Astrocyte (in vitro differentiated cells and primary cell): ENCODE measurements around the gene C12orf43. TPM values are rescaled to one million over a fixed set of nuclear protein-coding genes. Genes with fewer than 3 reads are reported as not detected.

Source experiments
- DNase-seq: peaks from one replicate; pipeline ENCODE4 v3.0.0-alpha.2; 2010; ENCODE audit warnings: low read depth
- FAIRE-seq: peaks from 2 replicates; lab custom pipeline; 2011; peaks lifted over from hg19 to GRCh38; lab: Jason Lieb, UNC
- H2AFZ ChIP-seq: 2 replicates; pipeline ENCODE4 v1.6.0; 2012; ENCODE audit warnings: low read depth, low read length, inconsistent platforms
- H3K27ac ChIP-seq: 2 replicates; pipeline ENCODE4 v1.5.1; 2011; ENCODE audit warnings: low read depth, low read length, inconsistent platforms
- H3K27me3 ChIP-seq: 2 replicates; pipeline ENCODE4 v1.6.0; 2011; ENCODE audit warnings: low read length, inconsistent platforms; ENCODE audit not compliant: insufficient read depth
- H3K36me3 ChIP-seq: 2 replicates; pipeline ENCODE4 v1.5.1; 2011; ENCODE audit warnings: low read length, inconsistent platforms; ENCODE audit not compliant: insufficient read depth
- H3K4me1 ChIP-seq: 2 replicates; pipeline ENCODE4 v1.5.1; 2011; ENCODE audit warnings: low read length, inconsistent platforms; ENCODE audit not compliant: insufficient read depth
- H3K4me2 ChIP-seq: 2 replicates; pipeline ENCODE4 v1.6.0; 2012; ENCODE audit warnings: low read length, inconsistent platforms
- H3K4me3 ChIP-seq: 2 replicates; pipeline ENCODE4 v1.5.1; 2011; ENCODE audit warnings: low read depth, mild to moderate bottlenecking, low read length, inconsistent platforms; ENCODE audit not compliant: insufficient read depth
- H3K79me2 ChIP-seq: 2 replicates; pipeline ENCODE4 v1.6.0; 2012; ENCODE audit warnings: mild to moderate bottlenecking, low read length, inconsistent platforms; ENCODE audit not compliant: insufficient read depth
- H3K9ac ChIP-seq: 2 replicates; pipeline ENCODE4 v1.6.0; 2012; ENCODE audit warnings: mild to moderate bottlenecking, low read length, inconsistent platforms
- H3K9me3 ChIP-seq: 2 replicates; pipeline ENCODE4 v1.5.1; 2012; ENCODE audit warnings: low read depth, mild to moderate bottlenecking, low read length, inconsistent platforms; ENCODE audit not compliant: insufficient read depth
- H4K20me1 ChIP-seq: 2 replicates; pipeline ENCODE4 v1.6.0; 2012; ENCODE audit warnings: low read length, inconsistent platforms; ENCODE audit not compliant: insufficient read depth
- H3K27ac Mint-ChIP-seq: one replicate; pipeline ENCODE4 v1.8.0; 2021; ENCODE audit warnings: mild to moderate bottlenecking, mixed read lengths; ENCODE audit not compliant: unreplicated experiment
- H3K27me3 Mint-ChIP-seq: one replicate; pipeline ENCODE4 v1.8.0; 2021; ENCODE audit warnings: low read depth, mixed read lengths; ENCODE audit not compliant: unreplicated experiment
- H3K36me3 Mint-ChIP-seq: one replicate; pipeline ENCODE4 v1.8.0; 2021; ENCODE audit warnings: low read depth, mixed read lengths; ENCODE audit not compliant: unreplicated experiment
- H3K4me1 Mint-ChIP-seq: one replicate; pipeline ENCODE4 v1.8.0; 2021; ENCODE audit warnings: low read depth, mixed read lengths; ENCODE audit not compliant: unreplicated experiment
- H3K4me3 Mint-ChIP-seq: one replicate; pipeline ENCODE4 v1.8.0; 2021; ENCODE audit warnings: mild to moderate bottlenecking, moderate library complexity, mixed read lengths; ENCODE audit not compliant: unreplicated experiment
- H3K9me3 Mint-ChIP-seq: one replicate; pipeline ENCODE4 v1.8.0; 2021; ENCODE audit warnings: mild to moderate bottlenecking, mixed read lengths; ENCODE audit not compliant: unreplicated experiment
- CTCF ChIP-seq: IDR thresholded peaks from 2 replicates; pipeline ENCODE4 v1.5.1; 2011; ENCODE audit warnings: low read depth, mild to moderate bottlenecking, inconsistent platforms, low read length, moderate library complexity; ENCODE audit not compliant: insufficient read depth
- EZH2 ChIP-seq: IDR thresholded peaks from 2 replicates; pipeline ENCODE4 v1.6.1; 2012; ENCODE audit warnings: mild to moderate bottlenecking, low read length, inconsistent platforms; ENCODE audit not compliant: insufficient read depth
- total RNA-seq: library from RNA; stranded (reverse); gene quantifications from 2 replicates; pipeline ENCODE4 v1.2.1, GENCODE V29; 2021

The C12orf43 gene
- total RNA-seq, 1 donor from 2014 or later, result 16.2 TPM

- H3K4me2 ChIP-seq, result peak within 1 kb of the TSS; percentile 38
- no peak within 1 kb of the TSS for H3K27ac Mint-ChIP-seq
- H4K20me1 ChIP-seq, result no peaks in the 10 kb centered on the region
- H3K27me3 ChIP-seq, result no peaks in the 10 kb centered on the region
- peaks cover 12% of the 10 kb centered on the region for H3K4me1 Mint-ChIP-seq
- H2AFZ ChIP-seq, result peak within 1 kb of the TSS; percentile 21
- H3K4me3 Mint-ChIP-seq, result no peak within 1 kb of the TSS
- H3K27ac ChIP-seq, result no peak within 1 kb of the TSS
- no peaks in the 10 kb centered on the region for H3K36me3 Mint-ChIP-seq
- TF ChIP-seq EZH2, result no peak
- TF ChIP-seq CTCF, result no peak
- peaks cover 2% of the 10 kb centered on the region for H3K4me1 ChIP-seq
- no peak for DNase-seq
- no peaks in the 10 kb centered on the region for H3K36me3 ChIP-seq
- no peaks in the 10 kb centered on the region for H3K79me2 ChIP-seq
- H3K9me3 ChIP-seq, result no peaks in the 10 kb centered on the region
- no peak for FAIRE-seq
- no peak within 1 kb of the TSS for H3K4me3 ChIP-seq
- peaks cover 33% of the 10 kb centered on the region for H3K27me3 Mint-ChIP-seq
- peaks cover 4% of the 10 kb centered on the region for H3K9me3 Mint-ChIP-seq
- H3K9ac ChIP-seq, result no peak within 1 kb of the TSS
Observed at GRCh38 chr12:121038861-121039668, 22.8 kb upstream of the C12orf43 start, which contains the start of gene OASL. Gene OASL (minus strand): TSS chr12:121039246. CDS start chr12:121038971, 275 bp downstream.

- H3K4me1 ChIP-seq, result peaks cover 6% of the 10 kb centered on the region
- TF ChIP-seq EZH2 (no peak), CTCF (no peak)
- no peak overlapping the region for H3K9ac ChIP-seq
- no peaks in the 10 kb centered on the region for H3K36me3 ChIP-seq
- H3K9me3 Mint-ChIP-seq, result peaks cover 1% of the 10 kb centered on the region
- FAIRE-seq (no peak), DNase-seq (peak; percentile 77)
- H3K4me3 ChIP-seq, result no peak overlapping the region
- H3K36me3 Mint-ChIP-seq, result no peaks in the 10 kb centered on the region
- no peak overlapping the region for H3K4me3 Mint-ChIP-seq
- no peaks in the 10 kb centered on the region for H3K27me3 ChIP-seq
- peaks cover 16% of the 10 kb centered on the region for H3K4me1 Mint-ChIP-seq
- no peaks in the 10 kb centered on the region for H4K20me1 ChIP-seq
- H3K4me2 ChIP-seq, result no peak overlapping the region
- H3K9me3 ChIP-seq, result no peaks in the 10 kb centered on the region
- H3K27me3 Mint-ChIP-seq, result peaks cover 15% of the 10 kb centered on the region
- no peak overlapping the region for H2AFZ ChIP-seq
- H3K27ac ChIP-seq, result no peak overlapping the region
- H3K79me2 ChIP-seq, result no peaks in the 10 kb centered on the region
- H3K27ac Mint-ChIP-seq, result peak overlapping the region; percentile 53
Observed at GRCh38 chr12:121036810-121037326, 20.6 kb upstream of the C12orf43 start.
